Smooth muscle cell (in vitro differentiated cells): ENCODE measurements around the gene RPP40. TPM values are rescaled to one million over a fixed set of nuclear protein-coding genes. Genes with fewer than 3 reads are reported as not detected.
"Not testable (repeated sequence)": the region's sequence is repeated elsewhere in the genome, so short reads cannot be mapped to it uniquely, and the experiment has no call there.

Experiments
- DNase-seq: peaks from one replicate; lab custom pipeline; 2025; ENCODE audit not compliant: unreplicated experiment; lab: John Stamatoyannopoulos, UW
- H2AFZ ChIP-seq: fragments of 200-600 bp; sonication (generic); 2 replicates; pipeline ENCODE4 v1.6.0; 2016; ENCODE audit warnings: antibody characterized with exemption, low read depth, mild to moderate bottlenecking
- H3F3A ChIP-seq: fragments of 200-600 bp; sonication (generic); 2 replicates; pipeline ENCODE4 v1.6.0; 2017; ENCODE audit warnings: antibody characterized with exemption, low read depth
- H3K27ac ChIP-seq: fragments of 200-600 bp; sonication (generic); 2 replicates; pipeline ENCODE4 v1.5.1; 2016; ENCODE audit warnings: low read depth, mild to moderate bottlenecking
- H3K27me3 ChIP-seq: fragments of 200-600 bp; sonication (generic); 2 replicates; pipeline ENCODE4 v1.6.1; 2016; ENCODE audit warnings: low read depth, mild to moderate bottlenecking
- H3K36me3 ChIP-seq: fragments of 200-600 bp; sonication (generic); 2 replicates; pipeline ENCODE4 v1.5.1; 2016; ENCODE audit warnings: low read depth
- H3K4me1 ChIP-seq: fragments of 200-600 bp; sonication (generic); 2 replicates; pipeline ENCODE4 v1.5.1; 2016; ENCODE audit warnings: low read depth
- H3K4me2 ChIP-seq: fragments of 200-600 bp; sonication (generic); 2 replicates; pipeline ENCODE4 v1.6.0; 2016; ENCODE audit warnings: mild to moderate bottlenecking
- H3K4me3 ChIP-seq: fragments of 200-600 bp; sonication (generic); 2 replicates; pipeline ENCODE4 v1.5.1; 2016; ENCODE audit warnings: mild to moderate bottlenecking
- H3K79me2 ChIP-seq: fragments of 200-600 bp; sonication (generic); 2 replicates; pipeline ENCODE4 v1.6.0; 2016; ENCODE audit warnings: low read depth, mild to moderate bottlenecking
- H3K9ac ChIP-seq: fragments of 200-600 bp; sonication (generic); 2 replicates; pipeline ENCODE4 v1.6.0; 2016; ENCODE audit warnings: low read depth
- H3K9me3 ChIP-seq: fragments of 200-600 bp; sonication (generic); replicated peaks from 2 replicates; pipeline ENCODE4 v1.5.1; 2016; ENCODE audit warnings: low read depth
- H4K20me1 ChIP-seq: fragments of 200-600 bp; sonication (generic); 2 replicates; pipeline ENCODE4 v1.6.0; 2016; ENCODE audit warnings: low read depth
- WGBS: methylation state at CpG from one replicate; pipeline ENCODE4 v1.1.7; 2016; ENCODE audit warnings: low lambda C conversion rate; 5-methylcytosine and 5-hydroxymethylcytosine counted together
- polyA plus RNA-seq: library from polyadenylated mRNA; unstranded; fragments of >200 nt; fragmentation: Nextera tagmentation; extraction: Ambion mirVana; gene quantifications from 2 replicates; pipeline ENCODE4 v1.2.1, GENCODE V29; 2016
- total RNA-seq: library from RNA; depleted of rRNA; stranded (reverse); fragments of >200 nt; gene quantifications from 2 replicates; pipeline ENCODE4 v1.2.3, GENCODE V29; 2014
- TF ChIP-seq, protein P1 (sequence below): fragments of 200-600 bp; sonication (generic); IDR thresholded peaks from 2 replicates; pipeline ENCODE4 v1.5.1; 2017; ENCODE audit warnings: borderline replicate concordance, mild to moderate bottlenecking, antibody characterized with exemption; ENCODE audit not compliant: insufficient read depth, poor library complexity, severe bottlenecking

Gene RPP40
- total and polyA plus RNA-seq, 2 experiments from 2014 or later = 6.7 to 7.7 TPM

DNA sequence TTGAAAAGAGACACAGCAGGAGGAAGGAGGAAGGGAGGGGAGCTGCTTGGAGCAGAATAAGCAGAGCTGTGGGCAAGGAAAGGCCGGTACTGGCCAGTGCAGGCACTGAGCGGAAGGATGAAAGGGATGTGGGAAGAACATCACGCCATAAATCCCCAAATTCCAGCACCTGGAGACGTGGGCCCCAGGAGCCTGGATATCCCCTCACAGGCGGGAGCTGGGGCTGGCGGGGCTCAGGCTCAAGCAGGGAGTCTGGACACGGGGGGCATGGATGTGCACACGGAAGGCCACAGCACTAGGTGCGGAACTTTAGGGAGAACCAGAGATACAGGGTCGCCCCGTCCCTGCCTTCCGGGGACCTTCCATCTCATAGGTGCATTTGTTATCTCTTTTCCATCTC, 7.5 kb upstream of the RPP40 start:
- Histone ChIP-seq H3K27ac (no peak overlapping the region), H3K4me1 (no peaks in the 10 kb centered on the region), H2AFZ (no peak overlapping the region), H3K27me3 (no peaks in the 10 kb centered on the region), H4K20me1 (no peaks in the 10 kb centered on the region), H3K4me3 (no peak overlapping the region), H3K4me2 (no peak overlapping the region), H3F3A (no peaks in the 10 kb centered on the region), H3K36me3 (no peaks in the 10 kb centered on the region), H3K9ac (no peak overlapping the region), H3K9me3 (no peaks in the 10 kb centered on the region), H3K79me2 (no peaks in the 10 kb centered on the region)
- TF ChIP-seq, protein P1, sequence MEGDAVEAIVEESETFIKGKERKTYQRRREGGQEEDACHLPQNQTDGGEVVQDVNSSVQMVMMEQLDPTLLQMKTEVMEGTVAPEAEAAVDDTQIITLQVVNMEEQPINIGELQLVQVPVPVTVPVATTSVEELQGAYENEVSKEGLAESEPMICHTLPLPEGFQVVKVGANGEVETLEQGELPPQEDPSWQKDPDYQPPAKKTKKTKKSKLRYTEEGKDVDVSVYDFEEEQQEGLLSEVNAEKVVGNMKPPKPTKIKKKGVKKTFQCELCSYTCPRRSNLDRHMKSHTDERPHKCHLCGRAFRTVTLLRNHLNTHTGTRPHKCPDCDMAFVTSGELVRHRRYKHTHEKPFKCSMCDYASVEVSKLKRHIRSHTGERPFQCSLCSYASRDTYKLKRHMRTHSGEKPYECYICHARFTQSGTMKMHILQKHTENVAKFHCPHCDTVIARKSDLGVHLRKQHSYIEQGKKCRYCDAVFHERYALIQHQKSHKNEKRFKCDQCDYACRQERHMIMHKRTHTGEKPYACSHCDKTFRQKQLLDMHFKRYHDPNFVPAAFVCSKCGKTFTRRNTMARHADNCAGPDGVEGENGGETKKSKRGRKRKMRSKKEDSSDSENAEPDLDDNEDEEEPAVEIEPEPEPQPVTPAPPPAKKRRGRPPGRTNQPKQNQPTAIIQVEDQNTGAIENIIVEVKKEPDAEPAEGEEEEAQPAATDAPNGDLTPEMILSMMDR = no peak
- WGBS = 80% methylated on average over 12 of the region's 12 CpGs
- no peak for DNase-seq

DNA sequence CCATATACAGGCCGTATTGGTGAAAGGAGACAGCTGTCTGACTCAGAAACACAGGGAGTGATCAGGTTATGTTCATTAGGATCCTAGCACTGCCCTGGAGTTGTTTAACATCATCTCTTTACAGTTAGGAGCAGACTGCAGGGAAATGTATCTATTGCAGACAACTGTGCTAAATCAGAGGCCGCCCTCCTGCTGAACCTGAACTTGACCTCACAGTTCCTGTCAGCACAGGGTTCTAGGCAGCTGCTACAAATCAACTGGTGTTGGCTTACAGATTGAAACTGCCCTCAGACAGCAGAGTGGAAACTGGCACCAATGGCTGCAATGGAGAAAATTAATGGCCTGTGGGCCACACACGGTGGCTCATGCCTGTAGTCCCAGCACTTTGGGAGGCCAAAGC, 3.7 kb upstream of the RPP40 start:
- no peak for DNase-seq
- Histone ChIP-seq H3K27me3 (no peaks in the 10 kb centered on the region), H3K79me2 (no peaks in the 10 kb centered on the region), H3K36me3 (no peaks in the 10 kb centered on the region), H3K4me3 (no peak overlapping the region), H3K4me1 (peaks cover 7% of the 10 kb centered on the region), H4K20me1 (no peaks in the 10 kb centered on the region), H2AFZ (no peak overlapping the region), H3K4me2 (no peak overlapping the region), H3K27ac (no peak overlapping the region), H3F3A (no peaks in the 10 kb centered on the region), H3K9ac (no peak overlapping the region), H3K9me3 (no peaks in the 10 kb centered on the region)
- TF ChIP-seq, protein P1 = no peak
- WGBS = 88% methylated on average over 3 of the region's 3 CpGs

DNA sequence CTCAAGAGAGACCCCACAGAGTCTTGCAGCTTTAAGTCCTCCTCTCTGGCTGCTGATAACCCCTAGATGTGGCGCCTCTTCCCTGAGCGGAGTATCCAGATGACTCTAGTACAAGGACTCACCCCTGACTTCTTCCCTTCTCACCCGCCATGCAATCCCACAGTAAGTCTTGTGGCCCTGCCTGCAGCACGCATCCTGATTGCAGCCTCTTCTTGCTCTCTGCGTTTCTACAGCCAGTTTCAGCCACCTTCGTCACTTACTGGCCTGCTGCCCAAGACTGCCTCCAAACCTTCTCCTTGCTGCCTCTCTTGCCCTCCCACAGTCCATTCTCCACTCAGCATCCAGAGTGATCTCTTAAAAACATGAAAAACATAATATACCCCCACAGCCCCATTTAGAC, 2.4 kb upstream of the RPP40 start:
- TF ChIP-seq, protein P1 = no peak
- Histone ChIP-seq H3K27me3 (no peaks in the 10 kb centered on the region), H3K4me1 (peaks cover 7% of the 10 kb centered on the region), H3K4me3 (no peak overlapping the region), H3F3A (no peaks in the 10 kb centered on the region), H3K79me2 (no peaks in the 10 kb centered on the region), H3K27ac (no peak overlapping the region), H2AFZ (no peak overlapping the region), H3K4me2 (no peak overlapping the region), H3K36me3 (no peaks in the 10 kb centered on the region), H4K20me1 (no peaks in the 10 kb centered on the region), H3K9me3 (no peaks in the 10 kb centered on the region), H3K9ac (no peak overlapping the region)
- no peak for DNase-seq
- 93% methylated on average over 6 of the region's 6 CpGs for WGBS

DNA sequence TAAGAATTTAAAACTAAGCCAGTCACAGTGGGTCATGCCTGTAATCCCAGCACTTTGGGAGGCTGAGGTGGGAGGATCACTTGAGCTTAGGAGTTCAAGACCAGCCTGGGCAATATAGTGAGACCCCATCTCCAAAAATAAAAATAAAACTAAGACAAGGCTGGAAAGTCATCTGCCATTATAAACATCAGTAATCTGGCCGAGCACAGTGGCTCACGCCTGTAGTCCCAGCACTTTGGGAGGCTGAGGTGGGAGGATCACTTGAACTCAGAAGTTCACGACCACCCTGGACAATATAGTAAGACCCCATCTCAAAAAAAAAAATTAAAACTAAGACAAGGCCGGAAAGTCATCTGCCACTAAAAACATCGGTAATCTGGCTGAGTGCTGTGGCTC, 1.2 kb upstream of the RPP40 start:
- not testable (repeated sequence) for H4K20me1 ChIP-seq, DNase-seq
- TF ChIP-seq, protein P1 = peak; percentile 1

More for the DNA sequence above, 1.2 kb upstream of the RPP40 start:
- not testable (repeated sequence) for H3K9ac ChIP-seq, H3F3A ChIP-seq, H3K27ac ChIP-seq, H3K36me3 ChIP-seq, H3K4me1 ChIP-seq, H3K9me3 ChIP-seq, H3K4me2 ChIP-seq, H3K4me3 ChIP-seq, H3K27me3 ChIP-seq, H3K79me2 ChIP-seq
- peak overlapping the region; percentile 97 for H2AFZ ChIP-seq
- 100% methylated on average over 5 of the region's 5 CpGs for WGBS
